Measurements from ENCODE around the gene TBX1. TPM values are rescaled to one million over a fixed set of nuclear protein-coding genes. Genes with fewer than 3 reads are reported as not detected.
A peak's percentile ranks its signal among the peaks of the same experiment; 100 is the strongest.

The TBX1 gene
- total RNA-seq, 1 experiment from 2014 or later = not detected

- TF ChIP-seq CTCF (IDR thresholded peaks at IDR 0.05; ENCODE audit: unreplicated experiment) = peak; percentile 97
- no peaks in the 10 kb centered on the region for H3K9me3 Mint-ChIP-seq (ENCODE audit: low read depth, unreplicated experiment)
- intact Hi-C loops (cut with micrococcal nuclease; ENCODE audit: unreplicated experiment) = loop anchor here (5.0 kb wide), 2 partner anchors 86 to 426 kb away; partner anchors contain the start of gene CLTCL1
- H3K4me1 Mint-ChIP-seq (ENCODE audit: low read depth, unreplicated experiment) = peaks cover 2% of the 10 kb centered on the region
- H3K4me3 Mint-ChIP-seq (ENCODE audit: low read depth, unreplicated experiment) = peak overlapping the region; percentile 69
- CTCF ChIA-PET = no interaction called here
- DNase-seq = peak; percentile 86
- peaks cover 30% of the 10 kb centered on the region for H3K36me3 Mint-ChIP-seq (ENCODE audit: insufficient read depth, unreplicated experiment)
- no peak overlapping the region for H3K27ac Mint-ChIP-seq (ENCODE audit: unreplicated experiment)
- BruUV-seq (replicated peaks) = no TSS peak
- peaks cover 59% of the 10 kb centered on the region for H3K27me3 Mint-ChIP-seq (ENCODE audit: unreplicated experiment)
Measured at GRCh38 chr22:19717691-19718455, 42.7 kb upstream of the TBX1 start.

- peak overlapping the region; percentile 69 for H3K4me3 Mint-ChIP-seq (ENCODE audit: low read depth, unreplicated experiment)
- DNase-seq = no peak
- intact Hi-C loops (cut with micrococcal nuclease; ENCODE audit: unreplicated experiment) = loop anchor here (5.0 kb wide), 2 partner anchors 86 to 426 kb away; partner anchors contain the start of gene CLTCL1
- CTCF ChIA-PET = no interaction called here
- BruUV-seq (replicated peaks) = no TSS peak
- no peaks in the 10 kb centered on the region for H3K9me3 Mint-ChIP-seq (ENCODE audit: low read depth, unreplicated experiment)
- H3K36me3 Mint-ChIP-seq (ENCODE audit: insufficient read depth, unreplicated experiment) = peaks cover 29% of the 10 kb centered on the region
- peaks cover 9% of the 10 kb centered on the region for H3K4me1 Mint-ChIP-seq (ENCODE audit: low read depth, unreplicated experiment)
- H3K27me3 Mint-ChIP-seq (ENCODE audit: unreplicated experiment) = peaks cover 59% of the 10 kb centered on the region
- no peak overlapping the region for H3K27ac Mint-ChIP-seq (ENCODE audit: unreplicated experiment)
- TF ChIP-seq CTCF (IDR thresholded peaks at IDR 0.05; ENCODE audit: unreplicated experiment) = no peak
Measured at GRCh38 chr22:19718456-19719049, 42.0 kb upstream of the TBX1 start.

GRCh38 chr22:19719050-19719482, 41.5 kb upstream of the TBX1 start:
- Mint-ChIP-seq H3K4me1 (ENCODE audit: low read depth, unreplicated experiment) (peaks cover 9% of the 10 kb centered on the region), H3K27ac (ENCODE audit: unreplicated experiment) (no peak overlapping the region), H3K4me3 (ENCODE audit: low read depth, unreplicated experiment) (peak overlapping the region; percentile 55), H3K36me3 (ENCODE audit: insufficient read depth, unreplicated experiment) (peaks cover 24% of the 10 kb centered on the region), H3K27me3 (ENCODE audit: unreplicated experiment) (peaks cover 57% of the 10 kb centered on the region), H3K9me3 (ENCODE audit: low read depth, unreplicated experiment) (no peaks in the 10 kb centered on the region)
- intact Hi-C loops (cut with micrococcal nuclease; ENCODE audit: unreplicated experiment) = loop anchor here (5.0 kb wide), 2 partner anchors 87 to 427 kb away; partner anchors contain the start of gene CLTCL1
- CTCF ChIA-PET = interaction anchor here (0.9 kb wide), 1 partner anchor 9 kb away, joined by 3 read pairs; no protein-coding TSS in a partner anchor
- DNase-seq = no peak
- no TSS peak for BruUV-seq (replicated peaks)
- TF ChIP-seq CTCF (IDR thresholded peaks at IDR 0.05; ENCODE audit: unreplicated experiment) = no peak

- CTCF ChIA-PET = interaction anchor here (0.9 kb wide), 1 partner anchor 10 kb away, joined by 3 read pairs; no protein-coding TSS in a partner anchor
- no peak for TF ChIP-seq CTCF (IDR thresholded peaks at IDR 0.05; ENCODE audit: unreplicated experiment)
- Mint-ChIP-seq H3K27me3 (ENCODE audit: unreplicated experiment) (peaks cover 57% of the 10 kb centered on the region), H3K27ac (ENCODE audit: unreplicated experiment) (no peak overlapping the region), H3K4me1 (ENCODE audit: low read depth, unreplicated experiment) (peaks cover 9% of the 10 kb centered on the region), H3K4me3 (ENCODE audit: low read depth, unreplicated experiment) (peak overlapping the region; percentile 55), H3K9me3 (ENCODE audit: low read depth, unreplicated experiment) (no peaks in the 10 kb centered on the region), H3K36me3 (ENCODE audit: insufficient read depth, unreplicated experiment) (peaks cover 26% of the 10 kb centered on the region)
- BruUV-seq (replicated peaks) = no TSS peak
- DNase-seq = no peak
- intact Hi-C loops (cut with micrococcal nuclease; ENCODE audit: unreplicated experiment) = loop anchor here (5.0 kb wide), 2 partner anchors 87 to 427 kb away; partner anchors contain the start of gene CLTCL1
Measured at GRCh38 chr22:19719488-19720021, 41.0 kb upstream of the TBX1 start.

Measured in Calu3 (cell line).